Activated CD4-positive, alpha-beta T cell treated with anti-CD3 and anti-CD28 coated beads, Interleukin-2, Interleukin-6, amounts not matched to agents 100 ng/mL and 50 ng/mL, durations not matched to agents 16 hours and 8 hours (primary cell): ENCODE measurements around the gene PFKL.
"Not testable (repeated sequence)": the region's sequence is repeated elsewhere in the genome, so short reads cannot be mapped to it uniquely, and the experiment has no call there.

ENCODE experiments used
- DNase-seq: peaks from one replicate; pipeline ENCODE4 v3.0.0-alpha.2; 2020

The PFKL gene

GRCh38 chr21:44329971-44330681, 30.3 kb downstream of the PFKL start:
- no peak for DNase-seq

DNA sequence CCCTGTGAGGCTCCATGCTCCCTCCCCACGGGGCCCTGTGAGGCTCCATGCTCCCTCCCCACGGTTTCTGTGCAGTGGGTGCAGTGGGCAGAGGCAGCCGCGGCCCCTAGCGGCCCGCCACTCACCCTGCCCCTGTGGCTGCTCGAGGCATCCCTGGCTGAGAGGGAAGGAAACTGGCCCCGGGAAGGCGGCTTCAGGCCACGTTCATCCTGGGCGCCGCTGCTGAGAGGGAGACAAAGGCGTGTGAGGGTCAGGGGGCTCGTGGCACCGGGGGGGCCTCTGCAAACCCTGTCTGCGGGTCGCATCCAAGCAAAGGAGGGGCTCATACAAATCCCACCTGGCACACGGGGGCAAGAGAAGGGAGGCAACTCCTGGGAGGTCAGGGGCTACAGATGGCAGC, 30.8 kb downstream of the PFKL start:
- no peak for DNase-seq

GRCh38 chr21:44331209-44331608, 31.4 kb downstream of the PFKL start:
- no peak for DNase-seq

- no peak for DNase-seq
Observed at GRCh38 chr21:44331650-44332307, 31.9 kb downstream of the PFKL start.

GRCh38 chr21:44332383-44332782, 32.5 kb downstream of the PFKL start:
- DNase-seq, result no peak

DNA sequence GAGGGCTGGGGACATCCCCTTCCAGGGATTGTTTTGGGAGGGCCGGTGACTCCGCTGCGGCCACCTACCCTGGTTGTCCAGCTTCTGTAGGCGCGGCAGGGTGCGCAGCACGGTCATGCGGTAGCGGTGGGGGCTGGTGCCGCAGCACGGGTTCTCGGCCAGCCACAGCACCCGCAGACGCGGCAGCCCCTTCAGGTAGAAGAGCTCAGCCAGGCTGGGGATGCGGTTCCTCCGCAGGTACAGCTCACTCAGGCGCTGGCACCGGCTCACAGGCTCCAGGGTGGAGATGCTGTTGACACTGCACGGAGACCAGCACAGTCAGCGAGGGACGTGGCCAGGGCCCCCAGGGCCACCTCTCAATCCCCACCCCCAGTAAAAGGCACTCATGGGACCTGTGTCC, 33.1 kb downstream of the PFKL start:
- no peak for DNase-seq

DNA sequence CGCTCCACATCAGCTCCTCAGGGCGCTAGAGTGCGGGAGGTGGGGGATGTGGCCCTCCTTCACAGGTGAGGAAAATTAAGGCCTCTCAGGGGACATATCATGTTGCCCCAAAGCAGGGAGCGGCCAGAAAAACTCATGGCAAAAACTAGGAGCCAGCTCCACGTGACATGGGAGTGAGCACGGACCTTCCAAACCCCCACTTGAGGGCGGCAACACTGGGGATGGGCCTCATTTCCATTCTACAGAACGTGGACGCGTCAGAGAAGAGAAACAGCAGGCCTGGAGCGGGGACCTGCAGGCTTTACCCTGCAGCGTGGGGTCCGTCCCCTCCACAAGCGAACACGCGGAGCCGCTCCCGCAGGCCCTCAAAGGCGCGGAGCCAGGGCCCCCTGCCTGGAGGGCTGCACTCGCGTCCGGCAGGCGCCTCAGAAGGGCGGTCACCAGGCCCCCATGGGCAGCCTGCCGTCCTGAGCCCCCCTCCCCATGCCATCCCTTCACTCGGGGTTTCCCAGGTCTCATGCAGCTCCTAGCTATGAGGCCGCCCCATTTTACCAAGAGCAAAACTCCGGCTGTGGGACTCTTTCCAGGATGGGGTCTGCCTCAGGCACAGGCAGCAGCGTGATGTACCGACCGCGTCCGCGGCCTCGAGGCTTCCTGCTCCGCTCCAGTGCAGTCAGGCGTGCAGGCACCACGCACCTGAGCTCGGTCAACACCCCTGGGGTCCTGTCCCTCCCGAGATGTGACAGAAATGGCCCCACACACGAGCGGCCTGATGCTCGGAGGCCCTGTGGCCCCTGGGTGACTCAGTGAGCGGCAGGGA, 33.9 kb downstream of the PFKL start:
- DNase-seq, result no peak

- no peak for DNase-seq
Observed at GRCh38 chr21:44334329-44335030, 34.6 kb downstream of the PFKL start.

DNA sequence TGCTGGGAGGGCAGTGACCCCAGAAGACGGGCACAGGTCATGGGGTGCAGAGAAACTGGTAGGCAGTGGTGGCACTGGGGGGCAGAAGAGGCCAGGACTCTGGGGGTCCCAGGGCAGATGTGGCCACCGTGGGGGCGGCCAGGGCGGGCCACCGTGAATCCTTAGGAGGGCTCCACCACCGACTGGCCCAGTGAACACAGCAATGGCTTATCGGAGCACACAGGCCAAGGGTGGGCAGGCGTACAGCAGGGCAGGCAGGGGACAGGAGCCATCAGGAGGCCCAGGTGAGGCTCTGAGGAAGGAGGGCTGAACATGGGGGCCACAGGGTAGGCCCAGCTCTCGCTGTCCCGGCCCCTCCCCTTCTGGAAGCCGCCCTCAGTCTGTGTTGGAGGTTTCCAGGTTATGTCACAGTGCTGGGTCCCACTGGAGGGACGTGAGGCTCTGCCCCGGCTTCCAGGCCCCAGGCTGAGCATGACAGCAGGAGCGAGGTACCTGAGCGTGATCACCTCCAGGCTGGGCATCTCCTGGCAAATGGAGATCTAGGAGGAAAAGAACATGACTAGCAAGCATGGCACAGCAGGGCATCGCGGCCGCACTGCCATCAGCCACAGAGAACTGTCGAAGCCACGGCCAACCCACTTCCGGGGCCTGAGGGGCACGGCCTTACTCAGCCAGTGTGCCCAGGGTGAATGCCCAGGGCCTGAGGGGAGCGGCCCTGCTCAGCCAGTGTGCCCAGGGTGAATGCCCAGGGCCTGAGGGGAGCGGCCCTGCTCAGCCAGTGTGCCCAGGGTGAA, 35.6 kb downstream of the PFKL start:
- DNase-seq, result no peak

DNA sequence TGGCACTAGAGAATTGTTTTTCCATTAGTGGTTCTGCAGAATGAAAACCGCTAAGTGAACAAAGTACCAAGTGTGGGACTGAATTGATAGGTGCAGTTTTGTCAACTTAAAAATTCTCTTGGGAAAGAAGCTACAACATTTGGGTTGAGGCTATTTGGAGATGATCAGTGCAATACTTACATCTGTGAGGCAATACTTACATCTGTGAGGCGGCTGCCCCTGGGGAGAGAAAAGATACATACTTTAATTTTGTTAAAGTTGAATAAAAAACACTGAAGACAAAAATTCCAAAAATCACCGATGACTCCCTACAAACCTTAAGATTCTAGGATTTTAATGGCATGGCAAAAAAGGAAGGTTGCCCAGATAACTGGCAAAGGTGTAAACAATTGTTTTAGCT, 37.6 kb downstream of the PFKL start:
- no peak for DNase-seq

DNA sequence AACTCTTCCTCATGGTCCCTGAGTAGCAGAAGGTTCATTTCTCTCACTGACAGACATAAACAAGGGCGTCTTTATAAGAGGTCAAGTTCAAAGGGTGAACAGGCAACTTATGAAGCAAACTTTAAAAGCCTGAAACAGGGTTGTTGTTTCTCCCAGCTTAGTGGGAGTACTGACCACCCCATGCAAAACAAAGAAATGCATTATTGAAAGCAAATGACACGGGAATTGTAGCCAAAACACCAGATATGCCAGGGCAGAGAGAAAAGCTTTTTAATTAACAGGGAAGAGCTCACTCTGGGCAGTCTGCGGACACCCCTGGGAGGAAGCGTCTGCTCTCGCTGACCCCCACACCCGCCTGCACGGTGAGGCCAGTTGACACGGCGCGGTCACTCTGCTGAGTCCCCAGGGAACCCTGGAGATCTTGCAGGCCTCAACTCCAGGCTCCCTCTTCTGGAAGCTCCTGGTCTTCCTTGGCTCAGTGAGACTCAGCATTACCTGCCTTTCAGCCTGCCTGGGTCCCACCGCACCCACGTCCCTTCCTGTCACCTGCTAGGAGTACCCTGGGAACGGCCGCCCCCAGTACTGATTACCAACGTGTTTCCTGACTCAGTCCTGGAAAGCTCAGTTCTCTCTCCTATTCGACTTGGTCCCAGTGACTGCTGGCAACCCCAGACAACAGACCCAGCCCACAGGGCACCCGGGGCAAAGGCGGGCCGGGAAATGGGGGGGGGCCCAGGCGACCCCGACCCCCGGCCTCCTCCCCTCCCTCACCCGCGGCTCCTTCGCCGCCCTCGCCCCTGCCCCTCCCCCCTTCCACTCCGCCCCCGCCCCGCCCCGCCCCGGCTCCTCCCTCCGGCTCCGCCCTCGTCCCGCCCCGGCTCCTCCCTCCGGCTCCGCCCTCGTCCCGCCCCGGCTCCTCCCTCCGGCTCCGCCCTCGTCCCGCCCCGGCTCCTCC, 38.4 kb downstream of the PFKL start:
- DNase-seq, result no peak

DNA sequence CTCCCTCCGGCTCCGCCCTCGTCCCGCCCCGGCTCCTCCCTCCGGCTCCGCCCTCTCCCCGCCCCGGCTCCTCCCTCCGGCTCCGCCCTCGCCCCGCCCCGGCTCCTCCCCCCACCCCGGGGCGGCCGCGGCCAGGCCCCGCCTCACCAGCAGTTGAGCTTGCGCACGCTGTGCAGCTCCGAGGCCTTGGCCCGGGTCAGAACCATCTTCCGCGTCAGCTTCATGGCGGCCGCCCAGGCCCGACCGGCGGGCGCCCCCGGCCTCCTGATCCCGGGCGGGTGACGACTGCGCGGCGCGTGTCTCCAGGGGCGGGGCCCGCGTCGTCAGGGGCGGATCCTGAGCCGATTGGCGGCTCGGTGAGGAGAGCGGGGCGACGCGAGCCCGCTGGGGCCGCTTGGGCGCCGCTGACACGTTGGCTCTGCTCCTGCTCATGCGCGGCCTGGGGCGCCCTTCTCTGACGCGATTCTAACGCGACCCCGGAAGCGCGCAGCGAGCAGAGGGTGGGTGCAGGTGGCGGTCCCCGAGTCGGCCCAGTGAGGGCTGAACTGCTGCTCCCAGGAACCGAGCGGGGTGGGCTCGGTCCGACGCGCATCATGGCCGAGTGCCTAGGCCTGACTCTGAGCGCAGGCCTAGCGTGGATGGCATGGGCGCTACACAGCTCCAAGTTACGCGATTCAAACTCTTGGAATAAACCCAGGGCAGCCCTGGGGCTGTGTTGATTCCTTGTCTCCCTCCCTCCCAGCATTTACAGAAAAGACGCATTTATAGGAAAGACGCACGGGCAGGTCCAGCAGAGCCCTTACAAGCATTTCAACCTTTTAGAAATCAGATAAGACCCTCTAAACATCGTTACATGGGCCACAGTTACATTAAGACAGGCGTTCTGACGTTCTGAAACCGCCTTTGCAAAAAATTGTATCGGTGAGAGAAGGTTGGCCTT, 39.4 kb downstream of the PFKL start, which contains the start of gene CFAP410:
TSS of gene CFAP410 (minus strand) at position 420 of the 940 bp plus-strand sequence. CDS start at position 224, 196 bp downstream.
- peak; percentile 96 for DNase-seq

- DNase-seq, result not testable (repeated sequence)
Observed at GRCh38 chr21:44341726-44342458, 42.0 kb downstream of the PFKL start.

DNA sequence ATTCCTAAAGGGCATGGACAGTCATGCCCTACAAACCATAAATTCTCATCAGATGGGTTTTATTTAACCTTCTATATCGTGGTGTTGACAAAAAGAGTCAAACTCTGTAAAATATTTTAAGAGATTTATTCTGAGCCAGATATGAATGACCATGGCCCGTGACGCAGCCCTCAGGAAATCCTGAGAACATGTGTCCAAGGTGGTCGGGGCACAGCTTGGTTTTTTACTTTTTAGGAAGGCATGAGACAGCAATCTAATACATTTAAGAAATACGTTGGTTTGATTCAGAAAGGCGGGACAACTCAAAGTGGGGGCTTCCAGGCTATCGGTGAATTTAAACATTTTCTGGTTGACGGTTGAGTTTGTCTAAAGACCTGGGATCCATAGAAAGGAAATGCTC, 43.1 kb downstream of the PFKL start:
- DNase-seq, result not testable (repeated sequence)

- no peak for DNase-seq
Observed at GRCh38 chr21:44344541-44345183, 44.8 kb downstream of the PFKL start.

DNA sequence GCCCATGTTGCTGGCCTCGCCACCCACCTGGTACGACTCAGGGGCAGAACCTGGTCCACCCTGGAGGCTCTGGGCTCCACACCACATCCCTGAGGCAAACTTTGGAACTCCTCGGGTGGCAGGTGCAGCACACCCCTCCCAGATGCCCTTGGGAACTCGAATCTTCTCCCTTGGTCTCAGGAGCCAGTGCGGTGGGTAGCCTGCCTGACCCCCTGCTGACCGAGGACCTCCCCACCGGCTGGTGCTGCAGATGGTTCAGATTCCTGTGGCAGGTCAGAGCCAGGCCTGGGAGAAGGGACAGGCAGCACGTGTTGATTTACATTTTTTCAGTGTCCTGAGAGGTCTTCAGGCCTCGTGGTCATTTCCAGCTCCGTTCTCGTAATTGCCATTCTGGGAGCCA, 45.6 kb downstream of the PFKL start:
- DNase-seq, result no peak

DNA sequence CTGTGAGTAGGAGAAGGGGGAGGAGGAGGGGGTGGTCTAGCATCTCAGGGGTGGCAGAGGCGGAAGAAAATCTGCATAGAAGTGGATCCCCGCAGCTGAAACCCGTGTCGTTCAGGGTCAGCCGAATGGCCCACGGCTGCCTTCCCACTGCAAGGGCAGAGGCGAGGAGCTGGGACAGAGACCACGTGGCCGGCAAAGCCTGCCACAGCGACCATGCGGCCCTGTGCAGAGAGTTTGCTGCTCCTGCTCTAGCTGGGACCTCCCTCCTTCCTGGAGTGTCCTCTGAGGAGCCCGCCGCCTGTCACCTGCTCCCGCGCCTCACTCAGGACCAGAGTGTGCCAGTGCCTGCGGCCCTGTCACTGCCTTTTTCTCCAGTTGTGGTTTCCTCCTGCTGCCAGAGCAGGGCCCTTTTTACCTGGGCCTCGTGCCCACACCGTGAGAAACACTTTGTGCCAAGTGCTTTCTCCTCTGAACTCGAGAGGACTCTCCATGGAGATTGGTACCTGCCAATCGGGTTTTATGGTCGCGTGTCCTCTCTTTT, 48.1 kb downstream of the PFKL start:
- no peak for DNase-seq

GRCh38 chr21:44348861-44349260, 49.0 kb downstream of the PFKL start:
- no peak for DNase-seq
